GM21717 (cell line): Measurements from ENCODE around the gene RNASE4.
"Not testable (repeated sequence)": the region's sequence is repeated elsewhere in the genome, so short reads cannot be mapped to it uniquely, and the experiment has no call there.

ENCODE experiments used
- ATAC-seq: cut with Tn5 transposase; IDR thresholded peaks from one replicate; pipeline ENCODE4 v1.9.1; 2021; ENCODE audit warnings: mild to moderate bottlenecking, moderate library complexity; ENCODE audit not compliant: unreplicated experiment

The RNASE4 gene

DNA sequence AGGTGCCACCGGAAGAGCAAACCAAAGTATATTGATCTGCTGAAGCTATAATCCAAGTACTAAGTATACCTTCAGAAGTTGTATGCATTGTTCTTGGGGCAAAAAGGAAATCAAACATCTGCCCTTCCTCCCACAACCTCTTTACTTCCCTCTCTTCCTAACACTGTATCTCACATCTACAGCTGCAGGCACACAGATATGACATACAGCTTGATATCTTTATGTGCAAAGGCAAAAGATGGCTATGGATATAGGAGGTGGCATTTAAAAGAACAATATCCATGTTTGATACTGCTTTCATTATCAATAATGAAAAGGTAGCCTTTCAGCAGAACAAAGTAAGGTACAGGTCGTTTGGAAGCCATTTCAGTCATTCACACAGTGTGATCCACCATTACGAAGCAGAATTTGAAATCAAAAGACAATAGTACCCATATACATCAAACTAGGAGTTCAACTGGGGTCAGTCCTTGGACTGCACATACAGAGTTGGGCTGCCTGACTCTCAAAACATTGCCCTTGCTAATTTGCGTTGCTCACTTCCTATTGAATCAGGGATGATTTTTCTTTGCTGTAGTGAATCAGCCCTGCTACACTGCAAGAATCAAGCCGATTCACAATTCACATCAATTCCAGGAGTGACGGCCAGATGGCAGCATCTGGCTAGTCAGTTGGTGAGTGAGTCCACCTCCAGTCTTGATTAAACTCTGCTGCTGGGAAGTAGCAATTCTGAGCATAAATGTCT lies 13.1 kb downstream of the RNASE4 start:
- ATAC-seq = no peak

DNA sequence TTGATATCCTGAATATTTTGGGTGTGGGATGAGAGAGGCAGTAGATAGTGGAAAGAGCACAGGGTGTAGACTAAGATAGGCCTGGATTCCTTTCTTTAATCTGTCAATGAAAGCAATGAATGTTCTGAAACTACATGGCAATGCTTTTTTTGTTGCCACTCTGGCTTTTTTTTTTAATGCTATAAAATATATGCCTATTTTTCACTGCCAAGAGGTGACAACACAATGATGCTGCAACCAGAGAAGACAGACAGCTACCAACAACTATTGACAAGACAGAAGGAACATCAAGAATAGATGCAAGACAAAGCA lies 13.6 kb downstream of the RNASE4 start:
- no peak for ATAC-seq

DNA sequence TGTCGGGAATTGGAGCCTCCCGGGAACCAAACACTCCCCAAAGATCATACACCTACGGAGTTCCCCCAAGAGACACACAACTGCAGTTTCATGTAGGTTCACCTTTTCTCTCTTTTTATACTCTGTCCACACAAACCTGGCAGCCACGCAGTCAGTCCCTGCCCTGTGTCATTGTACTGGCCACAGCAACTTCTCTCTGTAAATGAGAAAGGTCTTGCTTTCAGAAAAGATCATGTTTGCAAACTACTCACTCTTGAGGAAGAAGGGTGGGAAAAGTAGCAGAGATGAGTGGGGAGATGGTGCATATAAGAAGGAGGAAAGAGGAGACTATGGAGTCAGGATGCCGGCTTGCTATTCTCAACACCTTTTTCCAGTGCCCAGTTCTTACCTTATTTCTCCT lies 14.6 kb downstream of the RNASE4 start:
- no peak for ATAC-seq

DNA sequence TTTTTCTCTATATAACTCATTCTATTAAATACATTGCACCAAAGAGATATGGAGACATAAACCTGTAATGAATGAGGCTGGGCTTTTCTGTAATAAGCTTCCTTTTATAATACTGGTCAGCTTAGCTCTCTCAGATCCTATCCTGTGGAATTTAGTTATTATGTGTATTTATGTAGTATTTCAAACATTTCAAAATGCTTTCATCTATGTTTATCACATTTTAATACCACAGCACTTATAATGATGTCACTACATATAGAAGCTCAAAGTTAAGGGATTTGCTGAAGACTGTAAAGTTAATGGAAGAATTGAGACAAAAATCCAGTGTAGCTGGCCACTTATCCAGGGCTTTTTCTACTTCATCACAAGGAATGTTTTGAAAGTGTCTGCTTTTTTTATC lies 15.6 kb downstream of the RNASE4 start:
- ATAC-seq = no peak

DNA sequence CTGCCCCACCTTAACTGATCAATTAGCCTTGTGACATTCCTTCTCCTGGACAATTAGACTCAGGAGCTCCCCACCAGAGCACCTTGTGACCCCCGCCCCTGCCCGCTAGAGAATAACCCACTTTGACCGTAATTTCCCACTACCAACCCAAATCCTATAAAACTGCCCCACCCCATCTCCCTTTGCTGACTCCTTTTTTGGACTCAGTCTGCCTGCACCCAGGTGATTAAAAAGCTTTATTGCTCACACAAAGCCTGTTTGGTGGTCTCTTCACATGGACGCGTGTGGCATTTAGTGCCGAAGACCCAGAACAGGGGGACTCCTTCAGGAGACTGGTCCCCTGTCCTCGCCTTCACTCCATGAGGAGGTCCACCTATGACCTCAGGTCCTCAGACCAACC lies 16.6 kb downstream of the RNASE4 start:
- ATAC-seq = not testable (repeated sequence)

DNA sequence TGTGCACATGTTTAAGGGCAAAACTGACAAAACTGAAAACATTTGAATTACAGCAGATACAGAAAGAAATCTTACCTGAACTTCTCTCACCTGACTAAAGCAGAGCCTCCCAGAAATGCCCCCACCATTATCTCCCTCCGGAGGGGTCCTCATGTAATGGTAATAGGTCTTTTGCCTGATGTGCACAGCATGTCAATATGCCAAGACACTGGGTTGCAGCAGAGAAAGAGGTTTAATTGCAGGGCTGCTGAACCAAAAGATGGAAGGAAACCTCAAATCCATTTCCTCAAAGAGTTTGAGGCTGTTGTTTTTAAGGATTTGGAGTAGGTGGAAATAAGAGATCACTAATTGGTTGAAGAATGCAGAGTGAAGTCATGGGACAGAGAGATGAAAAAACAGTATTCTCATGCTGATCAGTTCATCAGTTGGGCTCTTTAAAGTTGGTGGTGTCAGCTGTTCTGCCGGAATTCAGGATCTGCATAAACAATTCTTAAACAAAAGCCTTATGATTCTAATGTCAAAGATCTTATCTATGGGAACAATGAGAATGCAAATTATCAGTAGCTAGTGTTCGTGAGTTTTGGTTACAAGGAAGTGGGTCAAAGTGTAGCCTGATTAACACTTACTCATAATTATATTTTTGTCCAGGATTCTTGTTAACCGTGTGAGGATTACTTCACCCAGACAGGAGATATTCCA lies 22.4 kb downstream of the RNASE4 start:
- ATAC-seq = no peak

DNA sequence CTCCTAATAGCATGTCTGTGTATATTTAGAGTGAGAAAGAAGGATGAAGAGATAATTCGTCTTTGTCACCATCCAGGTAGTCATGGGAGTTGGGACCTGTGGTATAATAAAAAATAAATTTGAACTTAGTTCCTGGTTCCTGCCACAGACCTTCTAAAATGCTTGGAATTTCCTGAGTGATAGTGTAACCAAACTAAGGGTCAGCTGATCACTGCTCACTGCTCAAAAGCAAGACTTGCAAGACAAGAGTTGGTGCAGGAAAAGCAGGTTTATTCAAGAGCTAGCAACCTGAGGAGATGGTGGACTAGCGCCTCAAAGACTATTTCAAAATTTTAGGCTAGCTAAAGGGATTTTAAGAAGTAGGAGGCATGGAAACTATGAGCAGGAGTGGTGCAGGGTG lies 23.3 kb downstream of the RNASE4 start:
- ATAC-seq = no peak

DNA sequence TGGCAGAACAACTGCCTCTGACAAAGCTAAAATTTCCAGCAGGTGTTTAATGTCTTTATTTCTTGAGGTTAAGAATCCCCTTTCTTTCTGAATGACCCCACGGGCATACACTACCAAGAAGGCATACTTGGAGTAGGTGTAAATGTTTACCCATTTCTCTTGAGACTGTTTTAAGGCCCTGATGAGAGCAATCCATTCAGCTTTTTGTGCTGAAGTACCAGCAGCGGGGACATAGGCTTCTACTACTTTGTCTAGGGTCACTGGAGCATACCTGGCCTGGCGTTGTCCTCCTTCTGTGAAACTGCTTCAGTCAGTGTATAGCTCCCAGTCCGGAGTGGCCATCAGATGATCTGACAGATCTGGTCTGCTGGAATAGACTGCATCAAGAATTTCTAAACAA lies 26.9 kb downstream of the RNASE4 start:
- no peak for ATAC-seq

DNA sequence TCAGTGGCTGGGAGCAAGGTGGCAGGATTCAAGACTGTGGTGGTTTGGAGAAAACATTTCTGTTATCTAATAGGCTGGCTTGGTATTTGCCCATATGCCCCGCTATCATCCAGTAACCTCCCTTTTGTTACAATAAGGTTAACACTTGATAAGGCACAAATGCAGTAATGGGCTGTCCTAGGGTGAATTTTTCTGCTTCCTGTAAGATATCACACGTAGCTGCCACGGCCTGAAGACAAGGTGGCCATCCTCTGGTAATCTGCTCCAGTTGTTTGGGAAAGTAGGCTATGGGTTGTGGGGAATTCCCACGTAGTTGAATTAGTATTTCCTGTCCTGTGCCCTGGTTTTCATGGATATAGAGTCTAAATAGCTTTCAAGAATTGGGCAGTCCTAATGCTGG lies 27.3 kb downstream of the RNASE4 start:
- no peak for ATAC-seq

DNA sequence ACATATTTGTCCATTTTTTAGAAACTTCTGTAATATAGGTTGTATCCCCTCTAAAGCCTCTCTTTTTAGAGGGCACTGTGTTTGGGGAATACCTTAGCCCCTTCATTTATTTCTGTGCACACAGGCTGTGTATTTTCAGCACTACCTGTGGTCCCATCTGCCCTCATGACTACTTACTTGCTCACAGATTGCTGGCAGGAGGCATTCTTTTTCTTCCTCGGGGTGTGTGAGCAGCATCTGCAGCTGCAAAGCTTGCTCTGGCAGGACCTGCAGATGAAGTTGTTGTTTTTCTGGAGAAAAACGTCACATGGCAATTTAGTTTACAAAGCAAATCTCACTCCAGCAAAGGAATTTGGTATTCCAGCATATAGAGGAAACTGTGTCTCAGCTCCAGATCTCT lies 28.5 kb downstream of the RNASE4 start:
- no peak for ATAC-seq

DNA sequence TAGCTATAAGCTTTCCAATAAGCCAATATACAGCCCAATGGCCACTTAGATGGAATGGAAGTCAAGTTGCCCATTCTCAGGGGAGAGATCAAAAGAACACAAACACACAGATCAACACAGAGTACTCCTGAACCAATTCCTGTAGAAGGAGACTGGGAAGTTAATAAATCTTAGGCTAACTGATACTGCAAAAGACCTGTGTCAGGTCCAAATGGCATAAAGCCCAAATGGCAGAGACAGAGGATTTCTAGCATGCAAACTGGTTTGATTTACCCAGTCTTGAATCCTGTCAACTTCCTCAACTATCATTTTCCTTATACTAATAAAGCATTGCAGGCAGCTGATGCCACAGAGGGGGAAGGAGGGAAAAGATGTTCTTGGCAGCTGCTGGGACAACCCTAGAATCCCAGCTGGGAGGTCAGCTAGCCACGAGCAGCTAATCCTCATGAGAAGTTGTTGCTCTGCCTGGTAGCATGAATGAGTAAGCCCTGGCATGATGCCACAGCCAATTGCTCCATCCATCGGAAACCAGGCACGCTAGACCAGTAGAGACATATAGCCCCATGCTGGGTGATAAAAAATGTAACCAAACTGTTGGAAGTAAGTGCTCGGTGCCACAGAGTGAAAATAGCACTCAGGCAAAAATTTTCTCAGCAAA lies 30.4 kb downstream of the RNASE4 start:
- no peak for ATAC-seq

DNA sequence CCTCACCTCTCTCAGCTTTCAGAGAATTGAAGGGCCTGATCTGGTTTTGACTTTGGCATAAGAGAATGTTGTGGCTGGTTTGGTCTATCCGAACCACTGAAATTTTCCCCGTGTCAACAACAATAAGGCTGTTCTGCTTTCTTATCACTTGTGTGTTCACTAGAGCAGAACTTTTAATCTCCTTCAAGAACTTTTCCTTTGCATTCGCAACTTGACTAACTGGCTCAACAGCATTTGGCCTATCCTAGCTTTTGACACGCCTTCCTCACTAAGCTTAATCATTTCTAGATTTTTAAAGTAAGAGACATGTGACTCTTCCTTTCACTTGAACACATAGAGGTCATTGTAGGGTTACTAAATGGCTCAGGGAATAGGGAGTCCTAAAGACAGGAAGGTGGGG lies 35.4 kb downstream of the RNASE4 start:
- no peak for ATAC-seq

DNA sequence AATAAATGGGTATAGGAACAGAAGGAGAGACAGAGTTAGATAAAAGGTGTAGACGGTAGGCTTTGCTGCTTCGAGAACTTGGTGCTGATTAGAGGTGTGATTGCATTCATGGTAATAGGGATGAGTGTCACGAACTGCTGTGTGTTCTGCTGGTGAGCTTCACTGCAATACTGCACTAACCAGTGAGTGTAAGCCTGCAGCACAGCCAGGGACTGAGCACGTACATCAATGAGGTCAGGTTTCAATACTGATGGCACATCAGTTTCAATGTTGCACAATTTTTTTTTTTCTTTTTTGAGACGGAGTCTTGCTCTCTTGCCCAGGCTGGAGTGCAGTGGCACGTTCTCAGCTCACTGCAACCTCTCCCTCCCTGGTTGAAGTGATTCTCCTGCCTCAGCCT lies 36.4 kb downstream of the RNASE4 start:
- ATAC-seq = no peak

DNA sequence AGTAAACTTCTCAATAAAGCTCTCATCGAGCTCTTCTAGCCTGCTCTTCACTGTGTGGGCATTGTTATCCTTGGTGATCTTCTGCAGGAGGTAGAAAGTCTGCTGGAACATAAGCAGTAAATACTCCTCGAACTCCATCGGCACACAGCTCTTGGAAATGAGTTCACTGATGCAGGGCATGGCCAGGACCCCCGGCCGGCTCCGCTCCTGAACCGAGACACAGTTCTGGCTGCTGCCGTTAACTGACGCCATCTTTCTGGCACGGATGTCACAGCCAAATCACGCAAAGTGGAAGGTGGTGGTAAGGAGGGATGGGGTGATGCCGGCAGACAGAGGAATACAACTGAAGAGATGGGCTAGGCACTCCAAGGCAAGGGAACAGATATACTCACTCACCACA lies 37.7 kb downstream of the RNASE4 start:
- no peak for ATAC-seq

DNA sequence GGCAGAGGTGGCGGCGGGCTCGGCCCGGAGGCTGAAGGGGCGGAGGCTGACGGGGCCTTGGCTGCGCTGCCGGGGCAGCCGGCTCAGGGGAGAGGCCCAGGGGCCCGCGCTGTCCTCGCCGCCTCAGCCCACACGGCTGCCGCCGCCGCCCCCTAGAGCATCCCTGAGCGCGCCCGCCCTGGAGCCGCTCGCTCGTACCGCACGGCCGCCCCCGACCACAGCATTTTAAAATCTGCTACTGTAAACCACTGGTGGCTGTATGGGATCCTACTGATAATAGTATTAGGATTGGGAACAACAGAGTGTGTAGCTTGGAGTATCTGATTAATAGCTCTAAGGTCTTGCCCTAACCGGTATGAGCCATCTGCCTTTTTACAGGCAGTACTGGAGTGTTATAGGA lies 39.1 kb downstream of the RNASE4 start:
- no peak for ATAC-seq

DNA sequence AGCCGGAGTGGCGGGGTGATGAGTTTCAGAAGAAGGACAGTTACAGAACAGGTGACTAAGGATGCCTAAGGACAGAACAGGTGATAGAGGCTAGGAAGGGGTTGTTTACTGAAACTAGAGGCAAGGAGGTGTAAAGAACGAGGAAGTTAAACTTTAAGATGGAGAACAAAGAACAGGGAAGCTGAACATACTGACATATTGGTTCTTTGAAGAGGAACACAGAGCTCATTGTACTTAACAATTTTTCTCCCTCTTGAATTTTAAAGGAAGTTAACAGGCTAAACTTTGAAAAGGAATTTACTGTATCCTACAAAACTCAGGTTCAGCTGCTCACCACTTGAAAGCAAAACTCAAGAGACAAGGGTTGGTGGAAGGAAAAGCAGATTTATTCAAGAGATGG lies 41.8 kb downstream of the RNASE4 start:
- ATAC-seq = not testable (repeated sequence)

DNA sequence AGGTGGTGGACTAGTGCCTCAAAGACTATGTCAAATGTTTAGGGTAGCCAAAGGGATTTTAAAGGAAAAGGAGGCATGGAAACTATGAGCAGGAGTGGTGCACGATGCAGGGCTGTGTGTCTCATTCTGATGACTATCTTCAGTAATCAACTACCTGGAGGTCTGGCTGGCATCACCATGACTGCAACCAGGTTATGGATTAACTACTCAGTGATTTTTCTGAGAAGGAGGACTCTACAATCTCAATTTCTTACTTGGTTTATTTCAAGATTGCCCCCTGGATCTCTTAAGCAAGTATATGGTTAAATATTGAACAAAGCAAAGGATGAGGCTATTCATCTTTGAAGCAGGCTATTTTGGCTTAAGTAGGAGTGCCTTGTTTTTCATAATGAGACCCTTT lies 42.2 kb downstream of the RNASE4 start:
- no peak for ATAC-seq

DNA sequence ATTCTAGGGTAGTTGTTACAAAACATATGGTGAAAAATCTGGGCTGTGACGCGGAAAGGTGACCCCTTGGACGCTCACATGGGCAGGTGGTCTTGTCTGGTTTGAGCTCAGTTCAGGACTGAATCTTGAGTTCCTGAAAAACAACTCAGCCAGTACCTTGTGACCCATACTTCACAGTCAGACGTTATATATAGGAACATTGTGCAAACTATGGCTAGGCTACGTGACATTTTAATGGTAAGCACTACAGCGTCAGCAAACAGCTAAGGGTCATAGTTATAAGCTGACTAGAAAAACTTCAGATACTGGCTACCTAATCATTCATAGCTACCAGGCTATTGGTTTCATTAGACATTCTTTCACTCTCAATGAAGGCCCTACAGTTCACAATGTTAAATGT lies 46.5 kb downstream of the RNASE4 start:
- no peak for ATAC-seq

DNA sequence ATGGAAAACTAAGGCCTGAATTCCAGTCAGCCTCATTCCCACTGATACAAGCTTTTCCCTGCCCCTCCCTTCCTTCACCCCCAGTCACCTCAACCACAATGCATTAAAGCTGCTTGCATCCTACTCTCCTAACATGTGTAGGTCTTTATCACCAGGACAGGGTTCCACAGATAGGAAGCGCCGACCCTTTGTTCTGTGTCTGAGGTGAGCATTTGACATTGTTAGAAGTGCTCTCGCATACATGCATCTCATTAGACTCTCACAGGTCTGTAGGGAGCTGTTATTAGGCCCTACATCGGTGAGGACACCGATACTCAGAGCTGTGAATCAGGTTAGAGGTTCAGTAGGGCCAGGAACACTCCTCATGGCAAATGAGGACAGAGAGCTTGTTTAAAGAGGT lies 48.1 kb downstream of the RNASE4 start:
- no peak for ATAC-seq

DNA sequence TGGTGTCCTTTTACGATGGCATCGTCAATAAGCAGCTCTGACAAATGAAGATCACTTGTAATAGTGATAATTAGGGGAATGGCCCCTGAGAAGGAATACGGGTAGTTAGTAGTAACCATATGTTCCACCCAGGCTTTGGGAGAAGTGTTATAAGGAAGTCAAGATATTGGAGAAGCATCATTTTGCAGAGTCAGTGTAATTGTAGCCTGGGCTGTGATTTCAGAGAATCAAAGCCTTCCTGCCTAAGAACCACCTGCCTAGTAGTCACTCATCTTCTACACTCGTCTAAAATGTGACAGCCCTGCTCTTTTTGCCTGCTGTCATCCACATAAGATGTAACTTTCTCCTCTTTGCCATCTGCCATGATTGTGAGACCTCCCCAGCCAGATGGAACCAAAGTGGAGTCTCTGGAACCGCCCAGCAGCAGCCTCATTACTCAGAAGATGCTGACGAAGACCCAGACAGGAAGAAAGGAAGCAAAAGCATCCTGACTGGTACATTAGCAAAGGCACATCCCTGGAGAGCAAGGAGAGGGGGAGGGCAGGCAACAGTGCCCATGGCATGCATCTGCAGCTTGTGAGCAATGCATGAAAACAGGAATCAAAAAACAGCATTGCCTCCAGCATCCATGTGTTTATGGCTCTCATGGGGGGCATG lies 48.7 kb downstream of the RNASE4 start:
- no peak for ATAC-seq

DNA sequence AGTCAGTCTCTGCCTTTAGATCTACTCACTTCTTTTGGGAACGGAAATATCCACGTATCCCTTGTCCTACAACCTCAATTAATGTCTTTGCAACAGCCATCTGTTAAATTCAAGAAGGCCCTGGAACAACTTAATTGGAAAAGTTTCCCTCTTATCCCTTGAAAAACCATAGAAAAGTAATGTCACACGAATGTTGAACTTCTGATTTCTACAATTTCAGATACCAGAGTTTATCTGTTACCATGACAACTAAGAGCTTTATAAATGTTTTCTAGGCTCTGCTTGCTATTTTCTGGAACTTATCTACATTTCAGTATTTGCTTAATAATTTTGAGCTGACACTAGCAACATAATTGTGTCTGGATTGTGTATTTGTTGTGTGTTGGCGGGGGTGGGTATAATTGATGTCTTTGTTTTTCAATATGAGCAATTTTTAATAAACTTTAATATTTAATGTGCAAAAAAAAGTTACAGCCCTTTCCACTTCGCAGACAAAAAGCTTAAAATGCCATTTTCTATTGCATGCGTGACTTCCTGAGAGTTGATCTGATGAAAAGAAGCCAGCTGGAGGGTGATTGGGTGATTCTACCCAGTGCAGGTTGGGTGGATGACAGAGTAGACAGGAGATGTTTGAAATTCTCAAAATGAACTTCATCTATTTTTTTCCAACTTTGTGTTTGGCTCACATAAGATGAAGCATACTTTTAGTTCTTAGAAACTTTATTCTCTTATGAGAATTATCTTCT lies 49.5 kb downstream of the RNASE4 start:
- no peak for ATAC-seq
